T47D (cell line): Measurements from ENCODE around the gene SYT9.

Experiments used
- DNase-seq, 2 experiments: peaks; one replicate each; pipeline versions ENCODE4 v3.0.0 to v3.0.0-alpha.2; 2011 to 2012; ENCODE audit warnings: low read depth in 1 of 2, low spot score in 1 of 2
- JUND ChIP-seq: IDR thresholded peaks from 2 replicates; pipeline ENCODE4 v1.6.1; 2012; ENCODE audit warnings: low read depth
- in situ Hi-C: cut with HindIII; loops from 2 replicates; pipeline ENCODE4 v1.10.0; 2016; ENCODE audit warnings: low sequenced_read_pairs, low pct_unique_long_range_greater_than_20kb

The SYT9 gene

GRCh38 chr11:7423946-7424345, 172.2 kb downstream of the SYT9 start:
- no peak for TF ChIP-seq JUND
- in situ Hi-C loops: no loop called here
- no peak for DNase-seq

- no peak for TF ChIP-seq JUND
- in situ Hi-C loops: no loop called here
- no peak for DNase-seq
These were observed 176.0 kb downstream of the SYT9 start for GRCh38 chr11:7427733-7428132.

GRCh38 chr11:7428196-7428595, 176.5 kb downstream of the SYT9 start:
- DNase-seq: no peak
- TF ChIP-seq JUND: no peak
- in situ Hi-C loops: no loop called here

GRCh38 chr11:7430496-7430895, 178.8 kb downstream of the SYT9 start:
- no peak for TF ChIP-seq JUND
- no peak for DNase-seq
- in situ Hi-C loops: no loop called here

- in situ Hi-C loops: no loop called here
- DNase-seq: no peak
- TF ChIP-seq JUND: no peak
These were observed 183.5 kb downstream of the SYT9 start for GRCh38 chr11:7435176-7435575.

GRCh38 chr11:7436146-7436545, 184.4 kb downstream of the SYT9 start:
- in situ Hi-C loops: no loop called here
- DNase-seq: no peak
- TF ChIP-seq JUND: no peak

- no peak for TF ChIP-seq JUND
- in situ Hi-C loops: no loop called here
- DNase-seq: no peak
These were observed 185.0 kb downstream of the SYT9 start for GRCh38 chr11:7436657-7437056.

- in situ Hi-C loops: no loop called here
- DNase-seq: no peak
- TF ChIP-seq JUND: no peak
These were observed 186.0 kb downstream of the SYT9 start for GRCh38 chr11:7437696-7438095.

GRCh38 chr11:7439746-7440320, 188.1 kb downstream of the SYT9 start:
- no peak for DNase-seq
- in situ Hi-C loops: no loop called here
- no peak for TF ChIP-seq JUND

GRCh38 chr11:7442588-7443215, 191.0 kb downstream of the SYT9 start:
- DNase-seq: peak; percentile 33 to 62
- TF ChIP-seq JUND: no peak
- in situ Hi-C loops: no loop called here

- DNase-seq: no peak
- TF ChIP-seq JUND: no peak
- in situ Hi-C loops: no loop called here
These were observed 192.6 kb downstream of the SYT9 start for GRCh38 chr11:7444091-7444981.

- DNase-seq: no peak
- in situ Hi-C loops: no loop called here
- TF ChIP-seq JUND: no peak
These were observed 193.9 kb downstream of the SYT9 start for GRCh38 chr11:7445564-7445963.

GRCh38 chr11:7448201-7448600, 196.5 kb downstream of the SYT9 start:
- DNase-seq: no peak
- TF ChIP-seq JUND: no peak
- in situ Hi-C loops: no loop called here
